GM12878 (cell line): ENCODE measurements around the gene STX8. TPM values are rescaled to one million over a fixed set of nuclear protein-coding genes. Genes with fewer than 3 reads are reported as not detected.
A peak's percentile ranks its signal among the peaks of the same experiment; 100 is the strongest.

ENCODE experiments used
- ATAC-seq: fragments of 200-7000 bp; cut with Tn5 transposase; 3 replicates; pipeline ENCODE4 v1.9.1; 2020; ENCODE audit warnings: mild to moderate bottlenecking, moderate library complexity
- BruUV-seq: library from RNA; stranded (reverse); fragments of 400-500 nt; replicated peaks from 2 replicates; lab custom pipeline; 2021; lab: Mats Ljungman, UMichigan
- CTCF ChIA-PET: fragments of 300-600 bp; sonication (Branson Sonifier 250); formaldehyde crosslinking; extraction: SDS; loops from one replicate; lab custom pipeline; 2021; ENCODE audit warnings: inconsistent platforms; lab: Yijun Ruan, JAX
- POLR2A ChIA-PET: fragments of 350-600 bp; formaldehyde crosslinking; extraction: SDS; loops from one replicate; lab custom pipeline; 2021; ENCODE audit warnings: inconsistent platforms; lab: Charles Lee
- RAD21 ChIA-PET: fragments of 300-600 bp; sonication (Branson Sonifier 250); formaldehyde crosslinking; loops from one replicate; lab custom pipeline; 2023; ENCODE audit warnings: antibody characterized with exemption; ENCODE audit not compliant: unreplicated experiment; lab: Charles Lee
- SMC1A ChIA-PET: fragments of 300-600 bp; sonication (Branson Sonifier 250); formaldehyde crosslinking; loops from one replicate; lab custom pipeline; 2023; ENCODE audit not compliant: unreplicated experiment, uncharacterized antibody; lab: Charles Lee
- DNase-seq: peaks from one replicate; pipeline ENCODE4 v3.0.0-alpha.2; 2011; ENCODE audit warnings: low read depth, low spot score
- FAIRE-seq: peaks from 3 replicates; lab custom pipeline; 2011; peaks lifted over from hg19 to GRCh38; lab: Jason Lieb, UNC
- H2AFZ ChIP-seq: 2 replicates; pipeline ENCODE4 v1.6.0; 2011; ENCODE audit warnings: low read depth, low read length, control low read depth; ENCODE audit not compliant: control insufficient read depth
- H3K27ac ChIP-seq: 2 replicates; pipeline ENCODE4 v1.5.1; 2011; ENCODE audit warnings: control low read depth; ENCODE audit not compliant: control insufficient read depth, insufficient read depth
- H3K27me3 ChIP-seq, 2 experiments: replicated peaks in 1 of 2; 2 replicates each; pipeline versions ENCODE4 v1.6.0 to v1.6.1; 2011; ENCODE audit warnings: low read length in 1 of 2; ENCODE audit not compliant: control insufficient read depth in 2 of 2, insufficient read depth in 2 of 2
- H3K36me3 ChIP-seq, 2 experiments: 2 replicates each; pipeline ENCODE4 v1.5.1; 2011; ENCODE audit warnings: low read length in 1 of 2; ENCODE audit not compliant: control insufficient read depth in 2 of 2, insufficient read depth in 2 of 2
- H3K4me1 ChIP-seq: 2 replicates; pipeline ENCODE4 v1.6.1; 2011; ENCODE audit warnings: mild to moderate bottlenecking, low read length, moderate library complexity, mixed read lengths; ENCODE audit not compliant: control insufficient read depth, insufficient read depth
- H3K4me2 ChIP-seq: 2 replicates; pipeline ENCODE4 v1.6.0; 2011; ENCODE audit warnings: control low read depth; ENCODE audit not compliant: control insufficient read depth, insufficient read depth
- H3K4me3 ChIP-seq: fragments of 200-600 bp; sonication (generic); 2 replicates; pipeline ENCODE4 v1.5.1; 2016
- H3K79me2 ChIP-seq: 2 replicates; pipeline ENCODE4 v1.6.0; 2011; ENCODE audit warnings: low read length; ENCODE audit not compliant: control insufficient read depth, insufficient read depth
- H3K9ac ChIP-seq: 2 replicates; pipeline ENCODE4 v1.8.0; 2011; ENCODE audit warnings: low read length, control low read depth, mixed read lengths; ENCODE audit not compliant: control insufficient read depth, insufficient read depth
- H3K9me3 ChIP-seq: replicated peaks from 3 replicates; pipeline ENCODE4 v1.5.1; 2011; ENCODE audit warnings: mild to moderate bottlenecking, low read length; ENCODE audit not compliant: control insufficient read depth, insufficient read depth
- H4K20me1 ChIP-seq: 2 replicates; pipeline ENCODE4 v1.6.0; 2011; ENCODE audit not compliant: control insufficient read depth, insufficient read depth
- BACH1 ChIP-seq: fragments of 450-650 bp; IDR thresholded peaks from 2 replicates; pipeline ENCODE4 v1.6.1; 2017; ENCODE audit warnings: mild to moderate bottlenecking, borderline replicate concordance
- CHD1 ChIP-seq: IDR thresholded peaks from 2 replicates; pipeline ENCODE4 v1.6.1; 2012; ENCODE audit warnings: low read depth, low read length, improper control_type of control experiment
- EP300 ChIP-seq, 2 experiments: fragments of 150-350 bp in 1 of 2; IDR thresholded peaks; 2 replicates each; pipeline ENCODE4 v1.6.1; 2011 to 2012; ENCODE audit warnings: low read depth in 2 of 2, low read length in 2 of 2, borderline replicate concordance in 1 of 2, improper control_type of control experiment in 1 of 2, inconsistent platforms in 1 of 2; ENCODE audit not compliant: control insufficient read depth in 1 of 2
- EZH2 ChIP-seq: IDR thresholded peaks from 2 replicates; pipeline ENCODE4 v1.6.1; 2012; ENCODE audit warnings: low read depth, mild to moderate bottlenecking, control low read depth, inconsistent platforms, low read length, borderline replicate concordance; ENCODE audit not compliant: control insufficient read depth
- IRF4 ChIP-seq: IDR thresholded peaks from 2 replicates; pipeline ENCODE4 v1.6.1; 2011; ENCODE audit warnings: low read depth, low read length
- KLF5 ChIP-seq: fragments of 450-650 bp; IDR thresholded peaks from 2 replicates; pipeline ENCODE4 v1.6.1; 2014; ENCODE audit warnings: mild to moderate bottlenecking; ENCODE audit not compliant: partially characterized antibody
- MEF2B ChIP-seq: fragments of 450-650 bp; IDR thresholded peaks from 2 replicates; pipeline ENCODE4 v1.6.1; 2018; ENCODE audit warnings: mild to moderate bottlenecking, moderate library complexity; ENCODE audit not compliant: partially characterized antibody, poor library complexity, severe bottlenecking
- POLR2AphosphoS2 ChIP-seq: IDR thresholded peaks from 2 replicates; pipeline ENCODE4 v1.6.1; 2011; ENCODE audit warnings: low read depth, mild to moderate bottlenecking, low read length, improper control_type of control experiment, moderate library complexity
- RELA ChIP-seq: fragments of 450-650 bp; IDR thresholded peaks from 2 replicates; pipeline ENCODE4 v1.8.0; 2014; ENCODE audit warnings: borderline replicate concordance; ENCODE audit not compliant: partially characterized antibody
- RUNX3 ChIP-seq: IDR thresholded peaks from 2 replicates; pipeline ENCODE4 v1.6.1; 2012; ENCODE audit warnings: low read length, inconsistent platforms
- ZNF384 ChIP-seq: IDR thresholded peaks from 2 replicates; pipeline ENCODE4 v1.6.1; 2012; ENCODE audit warnings: low read depth, mild to moderate bottlenecking, low read length, improper control_type of control experiment, borderline replicate concordance
- WGBS: methylation state at CpG from one replicate; pipeline ENCODE4 v1.1.6; 2016; ENCODE audit warnings: low lambda C conversion rate; ENCODE audit not compliant: insufficient replicate concordance, insufficient coverage; ENCODE audit errors: missing lambda C conversion rate; 5-methylcytosine and 5-hydroxymethylcytosine counted together
- in situ Hi-C: fragments of 300-500 bp; cut with MboI; formaldehyde crosslinking; loops from 9 replicates; pipeline ENCODE4 v1.14.3; 2018; ENCODE audit warnings: mixed read lengths
- intact Hi-C: fragments of 100-400 bp; cut with micrococcal nuclease; formaldehyde crosslinking; loops from one replicate; pipeline ENCODE4 v1.14.2; 2022; ENCODE audit not compliant: unreplicated experiment
- polyA plus RNA-seq, 11 experiments: library from polyadenylated mRNA; depleted of rRNA in 4 of 11; unstranded in 6 of 11; stranded (reverse) in 5 of 11; fragments of >200 nt; fragmentation: Nextera tagmentation in 4 of 11; fragmentation: Illumina TruSeq in 1 of 11; extraction: Ambion mirVana in 4 of 11; extraction: Trizol in 1 of 11; gene quantifications; 1 replicate in 1 of 11; 2 replicates in 10 of 11; pipeline versions ENCODE4 v1.2.1 to v1.2.3, GENCODE V29; 2011 to 2016; ENCODE audit warnings: inconsistent platforms in 2 of 11, missing spikeins in 2 of 11, low read depth in 1 of 11
- total RNA-seq, 4 experiments: library from RNA; depleted of rRNA in 3 of 4; stranded (reverse); fragments of >200 nt in 3 of 4; fragmentation: Illumina TruSeq in 1 of 4; extraction: Trizol in 1 of 4; gene quantifications; 2 replicates each; pipeline versions ENCODE4 v1.2.1 to v1.2.3, GENCODE V29; 2013 to 2021
- TF ChIP-seq, protein P1 (sequence below): fragments of 450-650 bp; IDR thresholded peaks from 2 replicates; pipeline ENCODE4 v1.6.1; 2016; ENCODE audit warnings: mild to moderate bottlenecking, moderate library complexity, borderline replicate concordance

STX8 gene
- total and polyA plus RNA-seq, 10 of the 15 experiments (the other 5 are each of a cell fraction or from before 2014, with no cell fraction given), result 47.9 to 151 (median 72.9) TPM

GRCh38 chr17:9350080-9350479, 225.5 kb downstream of the STX8 start:
- H3K27me3 ChIP-seq, result no peaks in the 10 kb centered on the region
- intact Hi-C loops (no loop called here), in situ Hi-C loops (no loop called here)
- no peak overlapping the region for H3K4me2 ChIP-seq
- no peak overlapping the region for H3K4me3 ChIP-seq
- H3K4me1 ChIP-seq, result peaks cover 5% of the 10 kb centered on the region; the same call in 1 of the 2 replicates
- H3K27ac ChIP-seq, result no peak overlapping the region
- no peaks in the 10 kb centered on the region for H3K9me3 ChIP-seq
- WGBS, result 90% methylated on average over 6 of the region's 6 CpGs
- no peak overlapping the region for H3K9ac ChIP-seq
- no TSS peak for BruUV-seq
- H3K36me3 ChIP-seq, result no peaks in the 10 kb centered on the region
- ChIA-PET CTCF (no interaction called here), RAD21 (no interaction called here), SMC1A (no interaction called here), POLR2A (no interaction called here)
- H4K20me1 ChIP-seq, result no peaks in the 10 kb centered on the region
- ATAC-seq (no peak), FAIRE-seq (no peak), DNase-seq (no peak)
- H3K79me2 ChIP-seq, result no peaks in the 10 kb centered on the region
- H2AFZ ChIP-seq, result no peak overlapping the region
- no peak for TF ChIP-seq POLR2AphosphoS2
- no peak for TF ChIP-seq IRF4
- TF ChIP-seq CHD1, result no peak
- TF ChIP-seq RELA, result no peak

GRCh38 chr17:9346296-9346926, 229.2 kb downstream of the STX8 start:
- ChIA-PET POLR2A (no interaction called here), CTCF (interaction anchor here (0.8 to 1.9 kb wide), 3 partner anchors 10 to 23 kb away, joined by 3 to 7 read pairs (median 3); no protein-coding TSS in a partner anchor), RAD21 (no interaction called here), SMC1A (interaction anchor here (1.0 to 1.2 kb wide), 2 partner anchors 9 to 22 kb away, joined by 3 read pairs; no protein-coding TSS in a partner anchor)
- H3K4me2 ChIP-seq, result no peak overlapping the region
- intact Hi-C loops, result no loop called here
- no peaks in the 10 kb centered on the region for H3K36me3 ChIP-seq
- H3K4me1 ChIP-seq, result peaks cover 5% of the 10 kb centered on the region; the same call in 1 of the 2 replicates
- FAIRE-seq (no peak), ATAC-seq (no peak), DNase-seq (no peak)
- H3K27me3 ChIP-seq, result no peaks in the 10 kb centered on the region
- H3K9ac ChIP-seq, result no peak overlapping the region
- no peak overlapping the region for H2AFZ ChIP-seq
- no peaks in the 10 kb centered on the region for H3K9me3 ChIP-seq
- H3K4me3 ChIP-seq, result no peak overlapping the region
- no peaks in the 10 kb centered on the region for H3K79me2 ChIP-seq
- no peak overlapping the region for H3K27ac ChIP-seq
- no peaks in the 10 kb centered on the region for H4K20me1 ChIP-seq
- 43% methylated on average over 5 of the region's 5 CpGs for WGBS
- no TSS peak for BruUV-seq
- in situ Hi-C loops, result no loop called here
- TF ChIP-seq MEF2B (no peak), EP300 (IDR thresholded peaks at IDR 0.05; ENCODE audit: borderline replicate concordance in 1 of 2, control insufficient read depth in 1 of 2, low read depth in 2 of 2, low read length in 2 of 2) (no peak), BACH1 (no peak), ZNF384 (no peak), EZH2 (no peak), KLF5 (no peak), RUNX3 (peak; percentile 47)
- TF ChIP-seq, protein P1, sequence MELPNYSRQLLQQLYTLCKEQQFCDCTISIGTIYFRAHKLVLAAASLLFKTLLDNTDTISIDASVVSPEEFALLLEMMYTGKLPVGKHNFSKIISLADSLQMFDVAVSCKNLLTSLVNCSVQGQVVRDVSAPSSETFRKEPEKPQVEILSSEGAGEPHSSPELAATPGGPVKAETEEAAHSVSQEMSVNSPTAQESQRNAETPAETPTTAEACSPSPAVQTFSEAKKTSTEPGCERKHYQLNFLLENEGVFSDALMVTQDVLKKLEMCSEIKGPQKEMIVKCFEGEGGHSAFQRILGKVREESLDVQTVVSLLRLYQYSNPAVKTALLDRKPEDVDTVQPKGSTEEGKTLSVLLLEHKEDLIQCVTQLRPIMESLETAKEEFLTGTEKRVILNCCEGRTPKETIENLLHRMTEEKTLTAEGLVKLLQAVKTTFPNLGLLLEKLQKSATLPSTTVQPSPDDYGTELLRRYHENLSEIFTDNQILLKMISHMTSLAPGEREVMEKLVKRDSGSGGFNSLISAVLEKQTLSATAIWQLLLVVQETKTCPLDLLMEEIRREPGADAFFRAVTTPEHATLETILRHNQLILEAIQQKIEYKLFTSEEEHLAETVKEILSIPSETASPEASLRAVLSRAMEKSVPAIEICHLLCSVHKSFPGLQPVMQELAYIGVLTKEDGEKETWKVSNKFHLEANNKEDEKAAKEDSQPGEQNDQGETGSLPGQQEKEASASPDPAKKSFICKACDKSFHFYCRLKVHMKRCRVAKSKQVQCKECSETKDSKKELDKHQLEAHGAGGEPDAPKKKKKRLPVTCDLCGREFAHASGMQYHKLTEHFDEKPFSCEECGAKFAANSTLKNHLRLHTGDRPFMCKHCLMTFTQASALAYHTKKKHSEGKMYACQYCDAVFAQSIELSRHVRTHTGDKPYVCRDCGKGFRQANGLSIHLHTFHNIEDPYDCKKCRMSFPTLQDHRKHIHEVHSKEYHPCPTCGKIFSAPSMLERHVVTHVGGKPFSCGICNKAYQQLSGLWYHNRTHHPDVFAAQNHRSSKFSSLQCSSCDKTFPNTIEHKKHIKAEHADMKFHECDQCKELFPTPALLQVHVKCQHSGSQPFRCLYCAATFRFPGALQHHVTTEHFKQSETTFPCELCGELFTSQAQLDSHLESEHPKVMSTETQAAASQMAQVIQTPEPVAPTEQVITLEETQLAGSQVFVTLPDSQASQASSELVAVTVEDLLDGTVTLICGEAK, result peak; percentile 68
